PFSK-1 (cell line): ENCODE results near the gene FTL.

Experiments
- FOXP2 ChIP-seq: optimal IDR thresholded peaks from 2 replicates; pipeline ENCODE3; 2011; ENCODE audit warnings: borderline replicate concordance, control low read depth, inconsistent platforms; ENCODE audit not compliant: insufficient read depth; ENCODE audit errors: extremely low read length, extremely low read depth
- POLR2AphosphoS5 ChIP-seq: IDR thresholded peaks from 2 replicates; pipeline ENCODE4 v1.6.1; 2012; ENCODE audit warnings: low read depth, mild to moderate bottlenecking, control low read depth, low read length, moderate library complexity
- REST ChIP-seq, 2 experiments: IDR thresholded peaks; 2 replicates each; pipeline versions ENCODE4 v1.6.1 to v1.8.0; 2011 to 2012; ENCODE audit warnings: low read depth in 2 of 2, low read length in 2 of 2, control low read depth in 1 of 2, inconsistent platforms in 1 of 2, mild to moderate bottlenecking in 1 of 2, moderate library complexity in 1 of 2; ENCODE audit not compliant: insufficient read depth in 1 of 2
- SIN3A ChIP-seq: IDR thresholded peaks from 2 replicates; pipeline ENCODE4 v1.6.1; 2012; ENCODE audit warnings: mild to moderate bottlenecking, low read length, moderate library complexity, borderline replicate concordance; ENCODE audit not compliant: insufficient read depth
- TAF1 ChIP-seq: IDR thresholded peaks from 2 replicates; pipeline ENCODE4 v1.6.1; 2012; ENCODE audit warnings: low read length, control low read depth, borderline replicate concordance; ENCODE audit not compliant: insufficient read depth

FTL gene

GRCh38 chr19:48982280-48982679 is 17.2 kb downstream of the FTL start:
- TF ChIP-seq POLR2AphosphoS5: no peak
- TF ChIP-seq TAF1: no peak
- no peak for TF ChIP-seq SIN3A
- TF ChIP-seq REST (IDR thresholded peaks at IDR 0.05; ENCODE audit: insufficient read depth in 1 of 2, low read depth in 2 of 2, low read length in 2 of 2): no peak
- no peak for TF ChIP-seq FOXP2

GRCh38 chr19:48985711-48986110 is 20.6 kb downstream of the FTL start:
- no peak for TF ChIP-seq TAF1
- no peak for TF ChIP-seq FOXP2
- TF ChIP-seq SIN3A: no peak
- TF ChIP-seq REST (IDR thresholded peaks at IDR 0.05; ENCODE audit: insufficient read depth in 1 of 2, low read depth in 2 of 2, low read length in 2 of 2): no peak
- no peak for TF ChIP-seq POLR2AphosphoS5

DNA sequence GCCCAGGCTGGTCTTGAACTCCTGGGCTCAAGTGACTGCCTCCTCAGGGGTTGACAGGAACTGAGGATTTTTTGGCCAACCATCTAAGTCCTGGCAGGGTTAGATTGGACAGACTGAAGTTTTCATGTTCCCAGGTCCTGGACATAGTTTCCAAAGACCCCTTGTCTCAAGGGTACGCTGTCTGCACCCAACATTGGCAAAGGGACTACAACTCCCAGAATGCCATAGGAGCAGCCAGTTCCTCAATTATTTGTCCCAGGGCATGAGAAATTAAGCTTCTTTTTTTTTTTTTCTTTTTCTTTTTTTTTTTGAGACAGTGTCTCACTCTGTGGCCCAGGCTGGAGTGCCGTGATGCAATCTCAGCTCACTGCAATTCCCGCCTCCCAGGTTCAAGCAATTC is 21.1 kb downstream of the FTL start:
- TF ChIP-seq REST (IDR thresholded peaks at IDR 0.05; ENCODE audit: insufficient read depth in 1 of 2, low read depth in 2 of 2, low read length in 2 of 2) (no peak), TAF1 (no peak), POLR2AphosphoS5 (no peak), FOXP2 (no peak), SIN3A (no peak)

DNA sequence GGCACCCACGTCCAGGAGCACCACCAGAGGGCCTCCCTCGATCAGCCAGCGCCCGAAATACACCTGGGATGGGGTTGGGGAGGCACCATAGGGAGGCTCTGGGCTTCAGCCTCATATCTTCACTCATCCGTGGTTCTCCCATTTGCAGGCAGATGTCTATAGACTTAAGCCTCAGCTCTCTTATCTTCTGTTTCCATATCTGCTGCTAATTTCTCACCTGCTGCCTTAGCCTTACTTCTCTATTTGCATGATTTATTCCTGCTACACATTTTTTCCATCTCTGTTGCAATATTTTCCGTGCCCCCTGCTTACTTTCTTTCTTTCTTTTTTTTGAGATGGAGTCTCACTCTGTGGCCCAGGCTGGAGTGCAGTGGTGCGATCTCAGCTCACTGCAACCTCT is 22.2 kb downstream of the FTL start:
- TF ChIP-seq SIN3A (no peak), FOXP2 (no peak), POLR2AphosphoS5 (no peak), REST (IDR thresholded peaks at IDR 0.05; ENCODE audit: insufficient read depth in 1 of 2, low read depth in 2 of 2, low read length in 2 of 2) (no peak), TAF1 (no peak)

- TF ChIP-seq POLR2AphosphoS5: no peak
- TF ChIP-seq FOXP2: no peak
- TF ChIP-seq SIN3A: no peak
- no peak for TF ChIP-seq REST (IDR thresholded peaks at IDR 0.05; ENCODE audit: insufficient read depth in 1 of 2, low read depth in 2 of 2, low read length in 2 of 2)
- no peak for TF ChIP-seq TAF1
Observed at GRCh38 chr19:48988286-48988685, 23.2 kb downstream of the FTL start.
